ENCODE measurements around the gene GDPD4.
A peak's percentile ranks its signal among the peaks of the same experiment; 100 is the strongest.

Gene GDPD4

DNA sequence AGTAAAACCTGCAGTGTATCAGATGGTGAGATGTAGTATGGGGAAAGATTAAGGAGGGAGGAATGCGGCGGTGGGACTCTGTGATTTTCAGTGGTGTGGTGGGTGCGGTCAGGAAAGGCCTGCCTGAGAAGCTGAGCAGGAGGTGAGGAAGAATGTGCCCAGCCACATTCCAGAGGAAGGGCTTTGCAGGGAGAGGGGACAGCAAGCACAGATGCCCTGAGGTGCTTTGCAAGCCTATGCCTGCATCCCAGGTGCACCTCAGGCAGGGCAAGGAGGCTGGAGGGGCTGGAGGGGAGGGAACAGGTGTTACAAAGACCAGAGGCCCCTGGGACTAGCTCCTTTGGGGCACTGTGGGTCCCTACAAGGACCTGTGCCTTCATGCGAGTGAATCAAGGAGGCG lies 131.4 kb downstream of the GDPD4 start:
- WGBS, 2 donors (ENCODE audit: extremely low coverage in 2 of 2, insufficient read length in 2 of 2, insufficient replicate concordance in 1 of 2) = no CpG with 5 or more reads among the region's 5 CpGs

DNA sequence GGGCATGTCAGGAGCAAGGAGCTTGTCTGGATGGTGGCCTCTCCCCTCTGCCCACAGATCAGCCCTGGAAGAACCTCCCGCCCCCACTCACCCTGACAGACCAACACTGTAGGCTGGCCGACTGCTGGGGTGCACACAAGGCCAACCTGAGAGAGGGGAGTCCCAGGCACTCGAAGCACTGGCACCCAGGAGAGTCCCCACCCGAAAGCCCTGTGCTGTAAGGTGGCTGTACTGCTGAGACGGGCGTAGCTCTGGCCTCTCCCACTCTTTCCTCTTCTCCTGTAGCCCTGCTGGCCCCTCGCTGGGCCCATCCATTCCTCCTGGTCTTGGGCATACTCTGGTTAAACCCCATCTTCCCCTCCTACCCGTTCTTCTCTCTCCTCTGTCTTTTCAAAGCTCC lies 133.7 kb downstream of the GDPD4 start:
- Histone ChIP-seq H4K8ac (ENCODE audit: low read depth, low read length) (no peak overlapping the region), H3K4ac (ENCODE audit: low read length) (no peak overlapping the region), H3K79me1 (ENCODE audit: low read depth, low read length) (no peaks in the 10 kb centered on the region), H3K27ac (replicated peaks; ENCODE audit: low read length) (no peak overlapping the region), H3K18ac (ENCODE audit: low read length) (peak overlapping the region; percentile 78), H3K4me1 (ENCODE audit: control insufficient read depth in 2 of 2, insufficient read depth in 1 of 2, low read depth in 1 of 2, low read length in 2 of 2) (peaks cover 11 to 25% of the 10 kb centered on the region in 2 donors), H3K27me3 (ENCODE audit: control insufficient read depth in 3 of 3, insufficient read depth in 3 of 3, low read depth in 1 of 3, low read length in 3 of 3) (no peaks in the 10 kb centered on the region), H2BK120ac (ENCODE audit: low read depth, low read length) (peak overlapping the region; percentile 32), H2BK5ac (ENCODE audit: low read length) (peak overlapping the region; percentile 49), H3K9me3 (replicated peaks in 1 of 2; ENCODE audit: control insufficient read depth in 2 of 2, insufficient read depth in 1 of 2, low read depth in 1 of 2, low read length in 2 of 2) (no peaks in the 10 kb centered on the region), H2BK12ac (ENCODE audit: low read length) (peak overlapping the region; percentile 25), H2BK15ac (ENCODE audit: low read length) (no peak overlapping the region), H3K14ac (ENCODE audit: low read length) (no peak overlapping the region), H3K23ac (ENCODE audit: low read depth, low read length, poor library complexity) (peak overlapping the region; percentile 13), H2AK5ac (ENCODE audit: low read depth, low read length) (peak overlapping the region; percentile 85), H2AFZ (ENCODE audit: low read length) (no peak overlapping the region), H3K4me3 (ENCODE audit: low read length in 2 of 2) (no peak overlapping the region), H3K9ac (ENCODE audit: low read depth, low read length, poor library complexity) (no peak overlapping the region), H4K91ac (ENCODE audit: low read depth, low read length, poor library complexity) (no peak overlapping the region), H3K4me2 (ENCODE audit: insufficient read depth, low read length, poor library complexity, severe bottlenecking) (no peak overlapping the region), H3K36me3 (replicated peaks in 1 of 2; ENCODE audit: control insufficient read depth in 2 of 2, insufficient read depth in 2 of 2, low read length in 2 of 2) (no peaks in the 10 kb centered on the region)
- no peak for DNase-seq (ENCODE audit: low spot score)
- no CpG with 5 or more reads among the region's 8 CpGs for WGBS, 2 donors (ENCODE audit: extremely low coverage in 2 of 2, insufficient read length in 2 of 2, insufficient replicate concordance in 1 of 2)

More for the DNA sequence above, 131.4 kb downstream of the GDPD4 start:
- no peak for DNase-seq (ENCODE audit: low spot score)
- no peak overlapping the region for H2AFZ ChIP-seq (ENCODE audit: low read length)
- no peak overlapping the region for H3K4ac ChIP-seq (ENCODE audit: low read length)
- H3K9ac ChIP-seq (ENCODE audit: low read depth, low read length, poor library complexity) = no peak overlapping the region
- no peak overlapping the region for H2BK5ac ChIP-seq (ENCODE audit: low read length)
- H3K27me3 ChIP-seq (ENCODE audit: control insufficient read depth in 3 of 3, insufficient read depth in 3 of 3, low read depth in 1 of 3, low read length in 3 of 3) = no peaks in the 10 kb centered on the region
- H2BK120ac ChIP-seq (ENCODE audit: low read depth, low read length) = no peak overlapping the region
- H4K8ac ChIP-seq (ENCODE audit: low read depth, low read length) = no peak overlapping the region
- no peaks in the 10 kb centered on the region for H3K36me3 ChIP-seq (replicated peaks in 1 of 2; ENCODE audit: control insufficient read depth in 2 of 2, insufficient read depth in 2 of 2, low read length in 2 of 2)
- no peak overlapping the region for H3K27ac ChIP-seq (replicated peaks; ENCODE audit: low read length)
- H2AK5ac ChIP-seq (ENCODE audit: low read depth, low read length) = peak overlapping the region; percentile 59
- H3K4me2 ChIP-seq (ENCODE audit: insufficient read depth, low read length, poor library complexity, severe bottlenecking) = no peak overlapping the region
- no peak overlapping the region for H3K14ac ChIP-seq (ENCODE audit: low read length)
- H3K4me1 ChIP-seq (ENCODE audit: control insufficient read depth in 2 of 2, insufficient read depth in 1 of 2, low read depth in 1 of 2, low read length in 2 of 2) = peaks cover 27 to 32% of the 10 kb centered on the region in 2 donors
- H4K91ac ChIP-seq (ENCODE audit: low read depth, low read length, poor library complexity) = no peak overlapping the region
- H3K9me3 ChIP-seq (replicated peaks in 1 of 2; ENCODE audit: control insufficient read depth in 2 of 2, insufficient read depth in 1 of 2, low read depth in 1 of 2, low read length in 2 of 2) = no peaks in the 10 kb centered on the region
- H3K23ac ChIP-seq (ENCODE audit: low read depth, low read length, poor library complexity) = no peak overlapping the region
- H2BK15ac ChIP-seq (ENCODE audit: low read length) = peak overlapping the region; percentile 92
- no peaks in the 10 kb centered on the region for H3K79me1 ChIP-seq (ENCODE audit: low read depth, low read length)
- H3K18ac ChIP-seq (ENCODE audit: low read length) = peak overlapping the region; percentile 66
- H2BK12ac ChIP-seq (ENCODE audit: low read length) = no peak overlapping the region
- H3K4me3 ChIP-seq (ENCODE audit: low read length in 2 of 2) = no peak overlapping the region

GRCh38 chr11:77167111-77167626 lies 134.3 kb downstream of the GDPD4 start:
- H3K23ac ChIP-seq (ENCODE audit: low read depth, low read length, poor library complexity) = no peak overlapping the region
- no peak overlapping the region for H3K4me2 ChIP-seq (ENCODE audit: insufficient read depth, low read length, poor library complexity, severe bottlenecking)
- H3K27me3 ChIP-seq (ENCODE audit: control insufficient read depth in 3 of 3, insufficient read depth in 3 of 3, low read depth in 1 of 3, low read length in 3 of 3) = no peaks in the 10 kb centered on the region
- H3K18ac ChIP-seq (ENCODE audit: low read length) = no peak overlapping the region
- peak overlapping the region; percentile 49 for H2BK5ac ChIP-seq (ENCODE audit: low read length)
- no peak for DNase-seq (ENCODE audit: low spot score)
- no peak overlapping the region for H2AFZ ChIP-seq (ENCODE audit: low read length)
- no peak overlapping the region for H2BK15ac ChIP-seq (ENCODE audit: low read length)
- H4K8ac ChIP-seq (ENCODE audit: low read depth, low read length) = no peak overlapping the region
- H2BK120ac ChIP-seq (ENCODE audit: low read depth, low read length) = peak overlapping the region; percentile 32
- H4K91ac ChIP-seq (ENCODE audit: low read depth, low read length, poor library complexity) = no peak overlapping the region
- peaks cover 5 to 19% of the 10 kb centered on the region in 2 donors for H3K4me1 ChIP-seq (ENCODE audit: control insufficient read depth in 2 of 2, insufficient read depth in 1 of 2, low read depth in 1 of 2, low read length in 2 of 2)
- H2BK12ac ChIP-seq (ENCODE audit: low read length) = peak overlapping the region; percentile 25
- no peak overlapping the region for H3K4ac ChIP-seq (ENCODE audit: low read length)
- H3K36me3 ChIP-seq (replicated peaks in 1 of 2; ENCODE audit: control insufficient read depth in 2 of 2, insufficient read depth in 2 of 2, low read length in 2 of 2) = no peaks in the 10 kb centered on the region
- H3K9me3 ChIP-seq (replicated peaks in 1 of 2; ENCODE audit: control insufficient read depth in 2 of 2, insufficient read depth in 1 of 2, low read depth in 1 of 2, low read length in 2 of 2) = no peaks in the 10 kb centered on the region
- no peak overlapping the region for H3K14ac ChIP-seq (ENCODE audit: low read length)
- no CpG with 5 or more reads among the region's 9 CpGs for WGBS, 2 donors (ENCODE audit: extremely low coverage in 2 of 2, insufficient read length in 2 of 2, insufficient replicate concordance in 1 of 2)
- peak overlapping the region; percentile 47 for H3K9ac ChIP-seq (ENCODE audit: low read depth, low read length, poor library complexity)
- H3K4me3 ChIP-seq (ENCODE audit: low read length in 2 of 2) = no peak overlapping the region
- no peaks in the 10 kb centered on the region for H3K79me1 ChIP-seq (ENCODE audit: low read depth, low read length)
- H2AK5ac ChIP-seq (ENCODE audit: low read depth, low read length) = peak overlapping the region; percentile 85
- no peak overlapping the region for H3K27ac ChIP-seq (replicated peaks; ENCODE audit: low read length)
